ENCODE measurements around the gene FYN. TPM values are rescaled to one million over a fixed set of nuclear protein-coding genes. Genes with fewer than 3 reads are reported as not detected.

The FYN gene
- total and polyA plus RNA-seq, 4 experiments from 2014 or later = 338 to 713 (median 564) TPM

- Mint-ChIP-seq H3K4me1 (peaks cover 87 to 100% (median 95%) of the 10 kb centered on the region in 4 donors), H3K36me3 (peaks cover 0 to 19% of the 10 kb centered on the region in 2 donors), H3K27ac (peak overlapping the region in 6 of 7 donors; percentile 7 to 83 (median 48)), H3K27me3 (no peaks in the 10 kb centered on the region), H3K9me3 (peaks cover 0 to 2% (median 0%) of the 10 kb centered on the region in 8 donors), H3K4me3 (peak overlapping the region in 7 of 8 donors; percentile 4 to 71 (median 55))
- Histone ChIP-seq H3K36me3 (ENCODE audit: insufficient read depth, low read length) (no peaks in the 10 kb centered on the region), H3K4me1 (ENCODE audit: insufficient read depth, low read length) (peaks cover 100% of the 10 kb centered on the region), H3K4me3 (ENCODE audit: low read length in 2 of 2) (no peak overlapping the region), H3K27me3 (ENCODE audit: insufficient read depth, low read length) (no peaks in the 10 kb centered on the region), H3K9me3 (ENCODE audit: control insufficient read depth in 1 of 2, low read length in 2 of 2) (no peaks in the 10 kb centered on the region), H3K27ac (ENCODE audit: low read depth, low read length) (no peak overlapping the region)
- ChIA-PET POLR2A (ENCODE audit: partially characterized antibody) (interaction anchor here (0.8 to 3.9 kb wide), 12 partner anchors 7 to 95 kb away, joined by 3 to 15 read pairs (median 6); partner anchors contain the start of gene FYN), CTCF (ENCODE audit: partially characterized antibody) (interaction anchor here (1.2 to 1.4 kb wide), 2 partner anchors 10 to 52 kb away, joined by 3 read pairs; no protein-coding TSS in a partner anchor)
- no peak for DNase-seq
- intact Hi-C loops (cut with micrococcal nuclease) = loop anchor here (1.0 kb wide), 1 partner anchor 9 kb away; no protein-coding TSS in a partner anchor
These were observed 10.5 kb downstream of the FYN start for GRCh38 chr6:111862741-111863140.

- Mint-ChIP-seq H3K27me3 (no peaks in the 10 kb centered on the region), H3K36me3 (peaks cover 0 to 16% of the 10 kb centered on the region in 2 donors), H3K27ac (peak overlapping the region in 6 of 7 donors; percentile 7 to 83 (median 71)), H3K4me3 (peak overlapping the region in 7 of 8 donors; percentile 15 to 59 (median 51)), H3K4me1 (peaks cover 86 to 100% (median 95%) of the 10 kb centered on the region in 4 donors), H3K9me3 (peaks cover 0 to 2% (median 0%) of the 10 kb centered on the region in 8 donors)
- ChIA-PET POLR2A (ENCODE audit: partially characterized antibody) (interaction anchor here (0.8 to 3.3 kb wide), 11 partner anchors 8 to 95 kb away, joined by 3 to 9 read pairs (median 5); partner anchors contain the start of gene FYN), CTCF (ENCODE audit: partially characterized antibody) (interaction anchor here (0.9 to 1.4 kb wide), 4 partner anchors 10 to 92 kb away, joined by 3 read pairs; no protein-coding TSS in a partner anchor)
- peaks cover 100% of the 10 kb centered on the region for H3K4me1 ChIP-seq (ENCODE audit: insufficient read depth, low read length)
- intact Hi-C loops (cut with micrococcal nuclease) = no loop called here
- H3K4me3 ChIP-seq (ENCODE audit: low read length in 2 of 2) = no peak overlapping the region
- no peaks in the 10 kb centered on the region for H3K9me3 ChIP-seq (ENCODE audit: control insufficient read depth in 1 of 2, low read length in 2 of 2)
- H3K36me3 ChIP-seq (ENCODE audit: insufficient read depth, low read length) = no peaks in the 10 kb centered on the region
- no peak for DNase-seq
- H3K27me3 ChIP-seq (ENCODE audit: insufficient read depth, low read length) = no peaks in the 10 kb centered on the region
- H3K27ac ChIP-seq (ENCODE audit: low read depth, low read length) = no peak overlapping the region
These were observed 10.9 kb downstream of the FYN start for GRCh38 chr6:111862314-111862713.

GRCh38 chr6:111861431-111861885 is 11.8 kb downstream of the FYN start:
- intact Hi-C loops (cut with micrococcal nuclease) = no loop called here
- POLR2A ChIA-PET (ENCODE audit: partially characterized antibody) = interaction anchor here (0.8 to 2.0 kb wide), 8 partner anchors 9 to 94 kb away, joined by 3 to 7 read pairs (median 5); partner anchors contain the start of gene FYN
- H3K9me3 Mint-ChIP-seq = peaks cover 0 to 2% (median 0%) of the 10 kb centered on the region in 8 donors
- H3K27me3 Mint-ChIP-seq = no peaks in the 10 kb centered on the region
- CTCF ChIA-PET (ENCODE audit: partially characterized antibody) = interaction anchor here (0.8 to 1.4 kb wide), 5 partner anchors 9 to 167 kb away, joined by 3 read pairs; no protein-coding TSS in a partner anchor
- no peak overlapping the region for H3K4me3 ChIP-seq (ENCODE audit: low read length in 2 of 2)
- peaks cover 100% of the 10 kb centered on the region for H3K4me1 ChIP-seq (ENCODE audit: insufficient read depth, low read length)
- H3K4me1 Mint-ChIP-seq = peaks cover 88 to 100% (median 95%) of the 10 kb centered on the region in 4 donors
- H3K27ac Mint-ChIP-seq = peak overlapping the region; percentile 7 to 83 (median 54)
- DNase-seq = no peak
- no peaks in the 10 kb centered on the region for H3K27me3 ChIP-seq (ENCODE audit: insufficient read depth, low read length)
- H3K27ac ChIP-seq (ENCODE audit: low read depth, low read length) = no peak overlapping the region
- H3K9me3 ChIP-seq (ENCODE audit: control insufficient read depth in 1 of 2, low read length in 2 of 2) = no peaks in the 10 kb centered on the region
- peaks cover 0 to 16% of the 10 kb centered on the region in 2 donors for H3K36me3 Mint-ChIP-seq
- H3K36me3 ChIP-seq (ENCODE audit: insufficient read depth, low read length) = no peaks in the 10 kb centered on the region
- peak overlapping the region; percentile 7 to 66 (median 34) for H3K4me3 Mint-ChIP-seq

GRCh38 chr6:111858347-111858746 is 14.9 kb downstream of the FYN start:
- Mint-ChIP-seq H3K27me3 (no peaks in the 10 kb centered on the region), H3K27ac (peak overlapping the region; percentile 7 to 87 (median 74)), H3K36me3 (peaks cover 0 to 14% of the 10 kb centered on the region in 2 donors), H3K4me3 (peak overlapping the region in 7 of 8 donors; percentile 10 to 81 (median 66)), H3K9me3 (peaks cover 0 to 2% (median 0%) of the 10 kb centered on the region in 8 donors), H3K4me1 (peaks cover 80 to 99% (median 91%) of the 10 kb centered on the region in 4 donors)
- Histone ChIP-seq H3K36me3 (ENCODE audit: insufficient read depth, low read length) (no peaks in the 10 kb centered on the region), H3K27me3 (ENCODE audit: insufficient read depth, low read length) (no peaks in the 10 kb centered on the region), H3K4me3 (ENCODE audit: low read length in 2 of 2) (no peak overlapping the region), H3K4me1 (ENCODE audit: insufficient read depth, low read length) (peaks cover 97% of the 10 kb centered on the region), H3K27ac (ENCODE audit: low read depth, low read length) (peak overlapping the region; percentile 23), H3K9me3 (ENCODE audit: control insufficient read depth in 1 of 2, low read length in 2 of 2) (no peaks in the 10 kb centered on the region)
- ChIA-PET POLR2A (ENCODE audit: partially characterized antibody) (interaction anchor here (0.6 to 1.9 kb wide), 5 partner anchors 8 to 17 kb away, joined by 3 to 8 read pairs (median 4); no protein-coding TSS in a partner anchor), CTCF (ENCODE audit: partially characterized antibody) (interaction anchor here (1.0 to 1.7 kb wide), 3 partner anchors 10 to 14 kb away, joined by 3 to 4 read pairs (median 3); no protein-coding TSS in a partner anchor)
- DNase-seq = no peak
- intact Hi-C loops (cut with micrococcal nuclease) = loop anchor here (1.0 kb wide), 1 partner anchor 8 kb away; no protein-coding TSS in a partner anchor

- Mint-ChIP-seq H3K36me3 (peaks cover 2 to 19% of the 10 kb centered on the region in 2 donors), H3K27me3 (no peaks in the 10 kb centered on the region), H3K4me3 (peak overlapping the region; percentile 18 to 81 (median 62)), H3K27ac (peak overlapping the region; percentile 7 to 87 (median 74)), H3K9me3 (peaks cover 0 to 2% (median 0%) of the 10 kb centered on the region in 8 donors), H3K4me1 (peaks cover 82 to 99% (median 92%) of the 10 kb centered on the region in 4 donors)
- H3K4me3 ChIP-seq (ENCODE audit: low read length in 2 of 2) = no peak overlapping the region
- H3K27me3 ChIP-seq (ENCODE audit: insufficient read depth, low read length) = no peaks in the 10 kb centered on the region
- no peaks in the 10 kb centered on the region for H3K9me3 ChIP-seq (ENCODE audit: control insufficient read depth in 1 of 2, low read length in 2 of 2)
- ChIA-PET CTCF (ENCODE audit: partially characterized antibody) (interaction anchor here (1.0 to 1.7 kb wide), 3 partner anchors 10 to 14 kb away, joined by 3 to 4 read pairs (median 3); no protein-coding TSS in a partner anchor), POLR2A (ENCODE audit: partially characterized antibody) (interaction anchor here (0.9 to 1.9 kb wide), 8 partner anchors 8 to 94 kb away, joined by 3 to 8 read pairs (median 4); no protein-coding TSS in a partner anchor)
- intact Hi-C loops (cut with micrococcal nuclease) = loop anchor here (1.0 kb wide), 2 partner anchors 8 kb away; no protein-coding TSS in a partner anchor
- H3K36me3 ChIP-seq (ENCODE audit: insufficient read depth, low read length) = no peaks in the 10 kb centered on the region
- peak overlapping the region; percentile 23 for H3K27ac ChIP-seq (ENCODE audit: low read depth, low read length)
- H3K4me1 ChIP-seq (ENCODE audit: insufficient read depth, low read length) = peaks cover 97% of the 10 kb centered on the region
- no peak for DNase-seq
These were observed 15.4 kb downstream of the FYN start for GRCh38 chr6:111857674-111858337.

- Mint-ChIP-seq H3K27me3 (no peaks in the 10 kb centered on the region), H3K9me3 (peaks cover 0 to 2% (median 0%) of the 10 kb centered on the region in 8 donors), H3K36me3 (peaks cover 4 to 23% of the 10 kb centered on the region in 2 donors), H3K4me1 (peaks cover 81 to 99% (median 91%) of the 10 kb centered on the region in 4 donors), H3K4me3 (peak overlapping the region in 5 of 8 donors; percentile 10 to 72 (median 13)), H3K27ac (peak overlapping the region in 4 of 7 donors; percentile 21 to 56 (median 40))
- no peaks in the 10 kb centered on the region for H3K27me3 ChIP-seq (ENCODE audit: insufficient read depth, low read length)
- H3K27ac ChIP-seq (ENCODE audit: low read depth, low read length) = no peak overlapping the region
- CTCF ChIA-PET (ENCODE audit: partially characterized antibody) = interaction anchor here (1.4 kb wide), 1 partner anchor 12 kb away, joined by 4 read pairs; no protein-coding TSS in a partner anchor
- intact Hi-C loops (cut with micrococcal nuclease) = no loop called here
- H3K9me3 ChIP-seq (ENCODE audit: control insufficient read depth in 1 of 2, low read length in 2 of 2) = no peaks in the 10 kb centered on the region
- peaks cover 97% of the 10 kb centered on the region for H3K4me1 ChIP-seq (ENCODE audit: insufficient read depth, low read length)
- no peak for DNase-seq
- POLR2A ChIA-PET (ENCODE audit: partially characterized antibody) = interaction anchor here (1.5 to 3.8 kb wide), 4 partner anchors 10 to 14 kb away, joined by 4 to 25 read pairs (median 5); no protein-coding TSS in a partner anchor
- no peak overlapping the region for H3K4me3 ChIP-seq (ENCODE audit: low read length in 2 of 2)
- no peaks in the 10 kb centered on the region for H3K36me3 ChIP-seq (ENCODE audit: insufficient read depth, low read length)
These were observed 17.5 kb downstream of the FYN start for GRCh38 chr6:111855753-111856152.
